Tibial nerve (tissue), 4 donors: Measurements from ENCODE around the gene NRXN3.

ENCODE experiments used
- CTCF ChIP-seq, 5 experiments: fragments of 200-600 bp in 3 of 5; fragments of 450-650 bp in 2 of 5; sonication (generic) in 3 of 5; IDR thresholded peaks; one replicate each; pipeline ENCODE4 v1.5.1; 2016 to 2019; ENCODE audit warnings: antibody characterized with exemption in 5 of 5, mild to moderate bottlenecking in 3 of 5, moderate library complexity in 2 of 5
- EP300 ChIP-seq, 2 donors: sonication (generic); formaldehyde crosslinking; IDR thresholded peaks; one replicate each; pipeline ENCODE4 v1.6.1; 2017; ENCODE audit warnings: antibody characterized with exemption in 2 of 2, mild to moderate bottlenecking in 1 of 2
- POLR2A ChIP-seq, 2 donors: fragments of 450-650 bp; IDR thresholded peaks; one replicate each; pipeline ENCODE4 v1.6.1; 2017; ENCODE audit warnings: antibody characterized with exemption in 2 of 2, mild to moderate bottlenecking in 2 of 2, moderate library complexity in 2 of 2

GRCh38 chr14:78951602-78952001 is 781.4 kb downstream of the NRXN3 start:
- TF ChIP-seq POLR2A (IDR thresholded peaks at IDR 0.05) (no peak), CTCF (IDR thresholded peaks at IDR 0.05) (no peak), EP300 (IDR thresholded peaks at IDR 0.05) (no peak)
